ENCODE results near the gene GMNN. TPM values are rescaled to one million over a fixed set of nuclear protein-coding genes. Genes with fewer than 3 reads are reported as not detected.

GMNN gene
- total RNA-seq, 1 experiment from 2014 or later = 22.4 TPM

DNA sequence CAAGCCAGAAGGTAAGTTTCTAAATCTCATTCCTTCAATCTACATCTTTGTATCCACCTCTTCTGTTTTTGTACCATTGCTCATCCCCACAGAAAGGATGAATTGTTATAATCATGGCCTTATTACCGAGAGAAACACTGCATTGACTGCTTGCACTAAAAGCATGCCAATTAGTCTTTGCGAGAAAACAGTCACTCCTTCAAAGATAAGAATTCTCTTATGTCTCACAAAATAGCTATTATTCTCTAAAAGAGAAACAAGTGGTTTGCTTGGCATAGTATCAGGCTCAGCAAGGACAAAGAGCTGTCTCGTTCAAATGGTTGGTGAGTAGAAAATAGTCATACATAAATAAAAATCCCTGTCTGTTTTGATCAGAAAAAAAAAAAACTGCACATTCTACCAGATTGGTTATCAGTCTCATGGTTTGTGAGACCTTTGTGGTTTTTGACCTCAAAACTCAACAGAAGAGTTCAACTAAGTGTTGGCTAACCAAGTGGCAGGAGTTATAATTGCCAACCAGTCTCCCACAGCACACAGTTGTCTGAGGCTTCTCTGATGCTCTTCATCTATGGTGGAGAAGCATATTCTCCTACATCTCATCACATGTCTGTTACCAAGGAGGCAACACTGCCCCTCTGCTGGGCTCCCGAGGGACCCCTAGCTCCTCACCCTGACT lies 59.1 kb downstream of the GMNN start:
- BruUV-seq (replicated peaks) = no TSS peak
- H3K4me3 Mint-ChIP-seq (ENCODE audit: unreplicated experiment) = no peak overlapping the region
- peaks cover under 1% of the 10 kb centered on the region for H3K4me1 Mint-ChIP-seq (ENCODE audit: insufficient read depth, unreplicated experiment)
- TF ChIP-seq CTCF (IDR thresholded peaks at IDR 0.05; ENCODE audit: unreplicated experiment) = no peak
- ChIA-PET CTCF (interaction anchor here (0.7 kb wide), 1 partner anchor 723 kb away, joined by 4 read pairs; no protein-coding TSS in a partner anchor), POLR2A (interaction anchor here (0.5 to 1.8 kb wide), 5 partner anchors 10 to 304 kb away, joined by 3 to 6 read pairs (median 5); no protein-coding TSS in a partner anchor)
- DNase-seq (ENCODE audit: unreplicated experiment) = no peak
- H3K36me3 Mint-ChIP-seq (ENCODE audit: insufficient read depth, unreplicated experiment) = peaks cover 10% of the 10 kb centered on the region
- H3K27me3 Mint-ChIP-seq (ENCODE audit: insufficient read depth, unreplicated experiment) = no peaks in the 10 kb centered on the region
- no peaks in the 10 kb centered on the region for H3K9me3 Mint-ChIP-seq (ENCODE audit: unreplicated experiment)
- intact Hi-C loops (cut with micrococcal nuclease) = no loop called here
- no peak overlapping the region for H3K27ac Mint-ChIP-seq (ENCODE audit: low read depth, unreplicated experiment)

Other genes starting within 250 kb of the GMNN start
- gene KIAA0319, start 128.7 kb upstream of the GMNN start, total RNA-seq (2022) = 0.05 TPM in 1 of 2 replicates, not detected in the other
- 27.6 and 28.2 TPM in 2 replicates for gene TDP2, start 108.0 kb upstream of the GMNN start, total RNA-seq (2022)
- 29.4 and 31.4 TPM in 2 replicates for gene ACOT13, start 107.9 kb upstream of the GMNN start, total RNA-seq (2022)
- 96.2 and 101 TPM in 2 replicates for gene C6orf62, start 55.8 kb upstream of the GMNN start, total RNA-seq (2022)
- not detected in 2 replicates for gene ARMH2, start 24.0 kb downstream of the GMNN start, total RNA-seq (2022)
- 3.5 and 4.9 TPM in 2 replicates for gene RIPOR2, start 161.0 kb downstream of the GMNN start, total RNA-seq (2022)

All from MCF 10A (cell line).